NCI-H128 (cell line): ENCODE measurements around the gene GIGYF2.

Source experiments
- DNase-seq: peaks from one replicate; lab custom pipeline; 2025; ENCODE audit not compliant: unreplicated experiment; lab: John Stamatoyannopoulos, UW

GIGYF2 gene

DNA sequence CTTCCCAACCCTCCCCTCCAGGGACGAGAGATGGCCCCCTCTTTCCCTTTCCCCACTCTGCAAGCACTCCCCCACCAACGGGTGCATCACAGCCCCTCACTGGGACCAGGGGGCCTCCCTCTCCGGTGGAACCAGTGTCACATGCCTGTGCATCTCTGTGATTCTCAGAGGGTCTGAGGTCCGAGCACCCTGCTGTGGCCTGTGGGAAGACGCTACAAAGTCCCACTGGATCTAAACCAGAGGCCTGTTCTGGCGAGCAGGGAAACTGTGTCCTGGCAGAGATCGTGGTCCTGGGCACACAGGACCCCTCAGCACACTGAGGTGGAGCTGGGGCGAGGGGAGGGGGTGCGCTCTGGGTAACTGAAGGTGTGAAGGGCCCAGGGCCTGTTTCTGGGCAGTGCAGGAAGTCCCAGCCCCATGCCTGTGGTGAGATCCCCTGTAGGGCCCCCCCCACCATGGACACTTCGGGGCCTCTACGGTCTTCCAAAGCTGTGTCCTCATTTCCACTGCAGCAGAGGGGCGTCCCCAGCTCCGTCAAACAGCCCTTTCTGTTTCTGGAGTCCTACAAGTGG, 180.9 kb downstream of the GIGYF2 start:
- DNase-seq, result no peak

DNA sequence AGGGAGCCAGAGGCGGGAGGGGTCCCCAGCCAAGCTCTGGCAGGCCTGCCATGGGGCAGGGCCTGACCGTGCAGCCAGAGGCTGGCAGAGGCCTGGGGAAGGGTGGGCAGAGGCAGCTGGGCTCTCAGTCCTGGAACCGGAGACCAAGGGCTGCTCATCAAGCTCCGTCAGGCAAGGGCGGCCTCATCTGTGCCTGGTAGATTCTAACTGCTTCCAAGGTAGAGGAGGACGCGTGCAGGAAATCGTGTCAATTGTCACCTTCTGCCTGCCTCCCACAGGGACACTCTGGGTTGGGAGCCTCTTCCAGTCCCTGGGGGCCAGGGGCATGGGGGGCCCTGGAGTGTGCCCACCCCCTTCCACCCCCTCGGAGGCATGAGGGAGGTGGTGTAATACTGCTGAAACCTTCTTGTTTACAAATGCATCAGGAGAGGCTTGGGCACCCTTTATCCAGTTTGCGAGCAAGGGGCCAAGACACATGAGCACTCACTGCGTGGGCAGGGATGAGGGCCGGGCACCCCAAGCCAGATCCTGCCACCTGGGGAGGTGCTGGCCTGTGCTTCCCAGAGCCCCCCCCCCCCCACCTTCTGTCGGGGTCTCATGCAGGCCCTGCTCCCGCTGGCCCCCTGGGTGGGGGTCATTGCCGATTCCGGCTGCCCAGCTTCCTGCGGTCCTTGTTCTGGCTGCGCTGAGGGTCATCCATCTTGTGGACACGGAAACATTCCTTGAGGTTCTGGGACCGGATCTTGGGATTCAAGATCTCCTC, 181.9 kb downstream of the GIGYF2 start:
- no peak for DNase-seq

DNA sequence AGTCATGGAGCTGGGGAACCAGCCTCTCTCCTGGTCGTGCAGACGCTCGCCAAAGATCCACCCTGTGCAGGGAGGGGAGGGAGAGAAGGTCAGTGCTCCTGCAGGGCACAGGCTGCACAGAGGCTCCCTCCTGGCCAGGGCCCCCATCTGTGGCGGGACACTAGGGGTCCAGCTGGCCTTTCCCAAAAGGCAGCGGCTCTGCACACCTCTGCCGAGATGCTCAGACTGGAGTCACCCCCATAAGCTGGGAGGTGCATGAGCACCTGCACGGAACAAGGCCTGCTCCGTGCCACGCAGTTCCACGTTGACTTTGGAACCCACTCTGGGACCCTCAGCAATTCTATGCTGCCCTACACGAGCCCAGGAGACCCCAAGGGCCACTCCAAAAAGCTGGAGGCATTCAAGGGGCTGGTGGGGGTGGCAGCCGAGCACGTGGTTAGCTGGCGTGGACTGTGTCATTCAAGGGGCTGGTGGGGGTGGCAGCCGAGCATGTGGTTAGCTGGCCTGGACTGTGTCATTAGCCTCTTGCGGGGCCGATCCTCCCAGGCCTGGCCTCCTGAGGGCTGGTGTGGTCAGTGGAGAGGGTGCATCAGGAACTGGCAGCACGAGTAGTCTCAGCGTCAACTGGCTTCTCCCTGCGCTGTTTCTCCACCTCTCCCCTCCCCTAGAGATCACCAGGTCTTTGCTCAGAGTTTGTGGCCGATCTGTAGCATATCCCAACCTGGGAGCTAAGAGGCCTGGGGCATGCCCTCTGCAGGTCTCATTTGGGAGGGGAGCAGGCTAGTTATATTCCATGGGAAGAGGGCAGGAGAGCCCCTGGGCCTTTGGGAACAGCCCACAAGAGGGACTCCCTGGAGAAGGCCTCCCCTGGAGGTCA, 182.7 kb downstream of the GIGYF2 start:
- DNase-seq, result no peak

DNA sequence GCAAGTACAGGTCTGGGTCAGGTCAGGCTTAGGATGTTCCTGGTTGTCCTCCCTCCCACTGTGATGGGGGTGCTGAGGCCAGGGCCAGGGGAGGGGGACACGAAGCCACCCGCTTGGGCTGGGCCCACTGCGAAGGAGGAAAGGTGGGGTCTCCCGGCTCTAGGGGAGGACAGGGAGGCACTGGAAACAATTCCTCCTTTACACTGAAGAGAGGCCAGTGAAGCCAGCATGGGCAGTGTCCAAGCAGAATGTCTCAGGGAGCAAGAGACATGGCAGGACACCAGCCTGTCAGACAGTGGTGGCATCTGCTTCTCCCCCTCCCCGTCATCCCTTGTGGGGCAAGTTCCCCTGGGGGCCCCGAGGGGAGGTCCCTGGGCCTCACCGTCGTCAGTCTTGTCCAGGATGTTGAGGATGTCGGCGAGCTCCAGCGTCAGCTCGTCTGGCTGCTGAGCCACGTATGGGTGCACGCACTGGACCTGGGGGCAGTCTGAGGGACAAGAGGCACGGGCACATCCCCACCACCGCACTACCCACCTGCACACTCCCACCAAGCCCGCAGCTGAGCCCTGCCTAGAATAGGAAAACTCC, 183.7 kb downstream of the GIGYF2 start:
- DNase-seq, result no peak

DNA sequence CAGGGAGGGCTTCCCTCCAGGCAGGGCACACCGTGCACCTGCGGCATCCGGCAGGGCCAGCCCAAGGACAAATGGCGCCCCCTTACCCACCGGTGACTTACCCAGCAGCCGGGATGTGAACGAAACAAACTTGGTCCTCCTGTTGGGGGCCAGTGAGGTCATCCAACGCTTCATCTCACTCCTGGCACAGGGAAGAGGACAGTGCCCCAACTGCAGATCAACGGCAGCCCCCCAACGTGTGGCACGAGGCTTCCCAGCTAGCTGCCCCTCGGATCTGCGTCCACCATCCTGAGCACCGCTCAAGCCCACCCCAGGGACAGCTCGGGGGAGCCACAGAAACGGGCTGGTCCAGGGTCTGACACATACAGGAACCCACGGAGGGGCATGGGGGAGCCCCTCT, 185.0 kb downstream of the GIGYF2 start:
- DNase-seq, result no peak

DNA sequence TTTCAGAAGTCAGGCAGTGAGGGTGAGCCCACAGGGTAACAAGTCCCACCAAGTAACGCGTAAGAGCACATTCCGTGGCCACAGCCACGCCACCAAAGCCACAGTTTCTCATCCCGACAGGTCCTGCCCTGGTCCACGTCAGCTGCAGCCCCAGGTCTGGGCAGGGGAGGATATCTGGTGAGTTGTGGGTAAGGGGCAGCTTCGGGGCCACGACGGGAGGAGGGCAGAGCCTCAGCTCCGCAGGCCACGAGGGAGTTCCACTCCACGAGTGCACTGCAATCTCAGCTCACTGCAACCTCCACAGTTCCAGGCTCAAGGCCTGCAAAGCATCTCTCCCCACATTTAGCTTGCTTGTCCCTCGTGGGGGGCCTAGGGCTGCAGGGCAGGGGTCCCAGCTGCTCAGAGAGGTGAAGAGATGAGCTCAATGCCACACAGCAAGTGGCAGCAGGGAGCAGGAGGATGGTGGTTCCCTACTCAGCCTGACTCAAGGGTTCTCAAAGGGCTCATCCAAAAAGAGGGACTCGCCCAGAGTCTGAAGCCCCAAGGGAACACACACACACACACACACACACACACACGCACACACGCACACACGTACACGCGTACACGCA, 185.5 kb downstream of the GIGYF2 start:
- no peak for DNase-seq

DNA sequence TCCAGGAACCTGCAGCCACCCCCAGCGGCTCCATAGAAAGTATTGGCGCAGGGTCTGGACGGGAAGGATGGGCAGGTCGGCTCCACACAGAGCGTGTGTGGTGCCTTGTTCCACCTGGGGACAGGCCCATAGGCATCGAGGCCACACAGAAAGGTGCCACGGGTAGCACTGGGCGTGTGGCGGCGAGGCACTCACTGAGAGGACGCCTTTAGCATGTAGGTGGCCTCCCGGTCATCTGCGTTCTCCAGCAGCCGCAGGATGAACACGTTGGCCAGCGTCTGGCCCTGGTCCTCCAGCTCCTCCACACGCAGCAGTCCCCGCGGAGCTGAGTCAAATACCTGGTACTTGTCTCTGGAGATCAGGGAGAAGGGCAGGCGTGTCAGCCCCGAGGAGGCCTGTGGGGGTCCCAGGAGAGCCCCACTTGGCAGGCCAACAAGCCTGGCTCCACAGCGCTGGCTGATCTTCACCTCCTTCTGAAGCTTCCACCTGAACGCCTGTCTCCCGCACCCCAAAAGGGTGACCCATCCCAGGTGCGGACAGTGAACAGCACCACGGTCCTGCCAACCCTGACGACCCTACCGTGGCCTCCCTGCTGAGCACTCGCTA, 186.1 kb downstream of the GIGYF2 start:
- DNase-seq, result no peak

DNA sequence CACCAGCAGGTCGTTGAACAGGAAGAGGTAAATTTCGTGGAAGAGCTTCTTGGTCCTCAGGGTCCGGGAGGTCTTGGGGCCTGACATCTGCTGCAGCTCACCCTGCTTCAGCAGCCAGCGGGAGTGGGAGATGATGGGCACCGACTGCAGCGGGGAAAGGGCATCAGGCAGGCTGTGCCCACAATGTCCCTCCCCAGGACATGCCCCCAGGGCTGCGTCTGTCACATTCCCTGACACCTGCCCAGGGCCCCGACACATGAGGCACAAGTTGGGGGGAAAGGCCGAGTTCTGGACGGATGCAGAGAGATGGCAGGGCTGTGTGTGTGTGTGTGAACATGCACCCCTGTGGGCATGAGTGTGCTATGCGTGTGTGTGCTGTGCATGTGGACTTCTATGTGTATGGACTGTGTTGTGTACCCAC, 186.9 kb downstream of the GIGYF2 start:
- no peak for DNase-seq

DNA sequence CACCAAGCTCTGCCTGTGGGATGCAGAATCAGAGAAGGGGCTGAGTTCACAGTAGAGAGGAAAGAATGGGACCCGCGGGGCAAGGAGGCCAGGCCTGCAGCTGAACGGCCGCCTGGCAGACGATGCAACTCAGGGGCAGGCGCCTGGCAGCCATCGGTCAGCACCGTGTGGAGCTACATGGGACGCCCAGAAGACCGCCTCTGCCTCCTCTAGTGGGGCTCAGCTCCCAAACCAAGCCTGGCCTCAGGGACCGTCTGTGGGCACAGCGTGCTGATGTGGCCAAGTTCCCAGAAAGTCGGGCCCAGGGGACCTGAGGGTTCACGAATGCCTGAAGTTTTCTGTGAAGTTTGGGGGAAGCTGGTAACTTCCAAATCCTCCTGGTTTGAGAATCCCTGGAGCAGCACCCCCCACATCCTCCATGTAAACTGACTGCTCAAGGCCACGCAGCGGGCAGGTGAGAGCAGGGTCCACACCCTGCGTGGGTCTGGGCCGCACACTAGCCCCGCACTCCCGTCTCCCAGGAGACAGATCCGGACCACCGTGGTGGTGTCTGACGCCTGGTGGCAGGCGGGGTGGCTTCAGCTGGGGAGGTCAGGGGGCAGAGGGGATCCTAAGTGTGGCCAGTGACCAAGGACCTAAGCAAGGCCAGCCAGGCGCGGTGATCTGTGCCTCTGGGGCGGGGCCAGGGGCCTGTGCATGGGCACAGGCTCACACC, 187.6 kb downstream of the GIGYF2 start:
- no peak for DNase-seq

DNA sequence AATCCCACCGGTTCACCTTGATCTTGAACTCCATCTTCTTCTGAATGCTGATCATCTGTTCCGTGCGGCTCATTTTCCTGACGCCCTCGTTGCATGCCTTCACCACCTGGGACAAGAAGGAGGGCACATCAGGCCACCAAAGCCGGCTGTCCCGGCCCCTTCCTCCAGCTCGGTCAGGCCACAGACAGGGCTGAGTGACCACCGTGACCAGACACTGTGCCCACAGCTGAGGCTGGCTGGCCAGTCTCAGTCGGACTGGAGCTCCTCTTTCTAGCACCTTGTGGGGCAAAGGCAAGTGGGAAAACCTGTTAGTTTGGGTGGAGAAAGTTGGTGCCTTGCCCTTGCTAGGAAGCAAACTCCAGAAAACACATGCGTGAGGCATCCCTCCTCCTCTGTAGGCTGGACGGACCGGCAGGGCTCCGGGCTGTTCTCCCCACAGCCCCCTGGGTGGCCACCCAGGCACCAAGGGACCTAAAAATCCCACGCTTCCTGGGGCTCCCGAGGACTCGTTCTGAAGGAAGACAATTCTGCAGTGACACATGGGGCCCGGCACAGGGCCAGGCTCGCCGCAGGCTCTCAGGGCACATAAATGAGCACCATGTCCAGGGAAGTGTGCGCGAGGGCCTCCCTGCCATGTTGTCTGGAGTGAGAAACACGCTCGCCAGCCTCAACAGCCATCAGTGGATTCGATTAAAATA, 188.3 kb downstream of the GIGYF2 start:
- DNase-seq, result no peak

DNA sequence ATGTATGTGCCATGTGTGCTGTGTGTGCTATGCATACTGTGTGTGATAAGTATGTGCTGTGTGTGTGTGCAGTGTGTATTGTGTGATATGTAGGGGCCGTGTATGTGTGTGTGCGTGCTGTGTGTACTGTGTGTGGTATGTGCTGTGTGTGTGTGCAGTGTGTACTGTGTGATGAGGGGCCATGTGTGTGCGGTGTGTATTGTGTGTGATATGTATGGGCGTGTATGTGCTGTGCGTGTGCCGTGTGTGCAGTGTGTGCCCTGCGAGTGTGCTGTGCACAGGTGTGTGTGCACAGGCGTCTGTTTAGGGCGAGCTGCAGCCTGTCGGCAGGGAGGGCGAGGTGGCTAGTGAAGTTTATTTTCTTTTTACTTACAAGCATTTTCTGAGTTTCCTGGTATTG, 189.0 kb downstream of the GIGYF2 start:
- DNase-seq, result no peak

DNA sequence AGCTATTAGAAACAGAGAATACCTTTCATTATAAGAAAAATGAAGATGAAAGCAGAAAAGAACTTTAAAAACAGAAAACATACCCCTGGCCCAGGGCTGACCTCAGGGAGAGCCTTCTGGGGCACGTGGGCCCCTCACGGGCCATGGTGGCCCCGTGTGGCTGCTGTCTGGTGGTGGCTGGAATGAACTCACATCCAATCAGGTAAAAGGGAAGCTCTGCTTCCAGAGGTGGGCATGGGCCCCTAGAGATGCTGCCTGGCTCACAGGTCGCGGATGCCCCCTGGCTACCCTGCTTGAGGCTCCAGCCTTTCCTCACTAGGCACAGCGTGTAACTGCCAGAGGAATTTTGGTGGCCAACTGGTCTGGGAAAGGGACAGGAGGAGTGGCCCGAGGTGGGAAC, 189.5 kb downstream of the GIGYF2 start:
- no peak for DNase-seq

DNA sequence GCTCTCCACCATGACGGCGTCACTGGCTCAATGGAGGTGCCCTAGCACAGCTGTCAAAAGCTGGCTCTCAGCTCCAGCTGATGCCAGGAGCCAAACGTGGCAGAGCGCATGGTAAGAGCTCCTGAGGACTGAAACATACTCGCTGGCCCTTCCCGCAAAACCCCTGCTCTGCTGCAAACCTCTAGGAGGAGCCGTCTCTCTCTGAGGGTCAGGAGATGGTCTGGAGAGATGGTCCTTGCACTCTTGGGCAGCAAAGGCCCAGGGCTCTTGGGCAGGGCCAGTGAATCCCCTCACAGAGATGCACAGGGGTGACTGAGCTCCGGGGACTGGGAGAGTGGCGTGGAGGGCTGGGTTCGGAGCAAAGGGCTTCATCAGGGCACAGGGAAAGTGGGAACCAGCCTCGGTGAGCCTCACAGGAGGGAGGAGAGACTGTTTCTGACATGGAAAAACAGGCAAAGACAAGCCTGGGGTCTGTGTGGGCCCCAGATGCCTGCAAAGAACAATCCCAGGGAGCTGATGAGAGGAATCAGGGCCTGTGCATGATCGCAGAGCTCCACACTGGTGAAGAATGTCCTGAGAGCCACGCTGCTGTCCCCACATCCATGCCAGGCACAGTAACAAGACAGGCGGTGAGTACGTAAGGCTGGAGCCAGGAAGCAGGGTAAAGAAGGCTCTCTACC, 190.2 kb downstream of the GIGYF2 start:
- no peak for DNase-seq

DNA sequence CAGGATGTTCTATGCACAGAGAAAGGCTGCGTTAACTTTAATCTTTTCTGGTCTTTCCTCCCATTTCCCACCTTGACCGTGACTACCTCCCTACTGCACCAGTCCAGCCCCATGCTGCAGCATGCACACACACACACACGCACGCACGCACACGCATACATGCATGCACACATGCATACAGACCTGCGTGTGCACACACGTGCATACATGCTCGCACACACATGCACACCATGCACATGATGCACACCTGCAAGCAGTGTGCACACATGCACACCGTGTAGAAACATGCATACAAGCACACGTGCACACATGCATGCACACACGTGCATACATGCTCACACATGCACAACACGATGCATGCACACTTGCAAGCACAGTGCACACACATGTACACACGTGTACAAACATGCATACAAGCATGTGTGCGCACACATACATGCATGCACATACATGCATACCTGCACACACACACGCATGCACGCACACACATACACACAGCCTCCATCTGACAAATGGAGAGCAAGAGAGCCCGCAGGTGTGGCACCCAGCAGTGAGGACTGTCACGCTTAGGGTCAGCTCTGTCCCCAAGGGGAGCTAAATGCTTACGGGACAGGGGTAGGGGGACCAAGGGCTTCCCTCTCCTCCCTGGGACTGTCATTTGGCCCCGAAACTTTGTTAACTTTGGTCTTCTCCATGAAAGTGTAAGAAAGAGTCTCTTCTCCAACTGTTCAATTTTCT, 191.1 kb downstream of the GIGYF2 start:
- no peak for DNase-seq

DNA sequence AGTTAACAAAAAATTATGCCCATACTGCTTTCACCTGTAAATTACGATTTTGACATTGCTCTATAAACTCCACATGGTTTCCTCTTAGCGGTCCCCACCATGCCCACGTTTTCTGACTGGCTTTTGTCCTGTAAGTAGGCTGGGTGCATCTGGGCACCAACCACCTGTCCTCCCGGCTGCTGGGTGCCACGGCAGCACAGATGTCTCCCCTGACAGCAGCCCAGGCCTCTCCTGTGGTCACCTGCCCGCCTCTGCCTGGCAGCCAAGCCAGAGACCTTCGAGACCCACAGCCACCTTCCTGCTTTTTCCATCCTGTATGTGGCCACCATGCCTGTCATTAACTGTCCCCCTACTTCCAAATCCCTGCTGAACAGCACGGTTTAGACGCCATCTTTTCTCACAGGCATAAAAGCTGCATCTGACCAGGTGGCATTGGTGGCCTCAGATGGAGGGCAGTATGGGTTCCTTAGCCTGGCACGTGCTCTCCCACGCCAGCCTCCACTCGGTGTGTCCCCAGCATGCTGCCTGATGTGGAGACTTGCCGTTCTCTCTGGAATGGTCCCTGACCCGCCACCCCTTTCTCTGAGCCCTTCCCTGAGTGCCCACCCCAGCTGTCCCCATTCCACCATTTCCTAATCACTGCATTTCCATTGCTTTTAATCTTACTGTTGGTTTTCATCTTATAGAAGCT, 191.9 kb downstream of the GIGYF2 start:
- DNase-seq, result no peak

DNA sequence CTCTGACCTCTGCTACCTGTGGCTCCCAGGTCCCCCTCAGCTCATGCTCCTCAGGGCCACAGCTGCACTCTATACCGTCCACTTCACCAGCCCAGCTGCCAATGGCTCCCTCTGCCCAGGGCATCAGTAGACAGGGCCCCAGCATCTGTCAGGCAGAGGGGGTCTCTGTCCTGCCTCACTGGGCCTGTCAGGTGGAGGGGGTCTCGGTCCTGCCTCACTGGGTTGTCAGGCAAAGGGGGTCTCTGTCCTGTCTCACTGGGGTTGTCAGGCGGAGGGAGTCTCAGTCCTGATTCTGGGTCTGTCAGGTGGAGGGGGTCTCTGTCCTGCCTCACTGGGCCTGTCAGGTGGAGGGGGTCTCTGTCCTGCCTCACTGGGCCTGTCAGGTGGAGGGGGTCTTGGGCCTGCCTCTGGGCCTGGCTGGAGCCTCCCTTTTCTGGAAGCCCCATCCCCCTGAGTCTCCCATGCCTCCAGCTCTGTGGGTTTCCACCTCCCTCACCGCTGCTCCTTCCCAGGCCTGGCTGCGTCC, 192.8 kb downstream of the GIGYF2 start:
- no peak for DNase-seq

DNA sequence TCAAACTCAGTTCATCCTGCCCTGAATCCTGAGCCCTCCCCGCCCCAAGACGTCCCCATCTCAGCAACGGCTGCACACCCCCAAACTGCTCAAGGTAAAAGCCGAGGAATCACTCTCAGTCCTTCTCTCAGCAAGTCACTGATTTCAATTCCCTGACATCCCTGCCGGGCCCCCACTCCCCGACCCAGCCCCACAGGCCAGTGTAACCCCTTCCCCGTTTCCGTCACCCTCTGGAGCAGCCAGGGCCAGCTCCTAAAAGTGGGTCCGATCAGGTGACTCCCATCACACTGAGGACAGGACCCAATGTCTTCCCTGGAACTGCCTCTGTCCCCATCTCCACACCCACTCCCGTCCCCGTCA, 193.4 kb downstream of the GIGYF2 start:
- no peak for DNase-seq
